ENCODE data around the gene APLN. TPM values are rescaled to one million over a fixed set of nuclear protein-coding genes. Genes with fewer than 3 reads are reported as not detected.

The APLN gene
- polyA plus RNA-seq, 2 donors: 0.22 to 0.31 TPM

- H3K27ac ChIP-seq (ENCODE audit: low read depth in 2 of 2, low read length in 1 of 2): no peak overlapping the region
- H3K27me3 ChIP-seq (ENCODE audit: control insufficient read depth in 1 of 2, insufficient read depth in 2 of 2, low read length in 2 of 2): no peaks in the 10 kb centered on the region
- no peaks in the 10 kb centered on the region for H3K36me3 ChIP-seq (ENCODE audit: control insufficient read depth in 2 of 2, insufficient read depth in 2 of 2, low read length in 1 of 2)
- no peak overlapping the region for H3K4me3 ChIP-seq (ENCODE audit: low read depth in 1 of 2, low read length in 2 of 2)
- H3K9me3 ChIP-seq (ENCODE audit: control insufficient read depth in 2 of 2, insufficient read depth in 1 of 2, low read depth in 1 of 2, low read length in 1 of 2): no peaks in the 10 kb centered on the region
- 78 to 96% methylated on average over 5 of the region's 5 CpGs for WGBS, 2 donors
- no peaks in the 10 kb centered on the region for H3K4me1 ChIP-seq (ENCODE audit: control insufficient read depth in 2 of 2, insufficient read depth in 2 of 2, low read length in 1 of 2)
These were observed 40.0 kb upstream of the APLN start for GRCh38 chrX:129694805-129695204.

GRCh38 chrX:129693354-129693753, 38.6 kb upstream of the APLN start:
- H3K36me3 ChIP-seq (ENCODE audit: control insufficient read depth in 2 of 2, insufficient read depth in 2 of 2, low read length in 1 of 2): no peaks in the 10 kb centered on the region
- H3K27me3 ChIP-seq (ENCODE audit: control insufficient read depth in 1 of 2, insufficient read depth in 2 of 2, low read length in 2 of 2): no peaks in the 10 kb centered on the region
- H3K27ac ChIP-seq (ENCODE audit: low read depth in 2 of 2, low read length in 1 of 2): no peak overlapping the region
- no peak overlapping the region for H3K4me3 ChIP-seq (ENCODE audit: low read depth in 1 of 2, low read length in 2 of 2)
- WGBS, 2 donors: 75 to 90% methylated on average over 3 of the region's 3 CpGs
- no peaks in the 10 kb centered on the region for H3K4me1 ChIP-seq (ENCODE audit: control insufficient read depth in 2 of 2, insufficient read depth in 2 of 2, low read length in 1 of 2)
- no peaks in the 10 kb centered on the region for H3K9me3 ChIP-seq (ENCODE audit: control insufficient read depth in 2 of 2, insufficient read depth in 1 of 2, low read depth in 1 of 2, low read length in 1 of 2)

GRCh38 chrX:129690435-129690834, 35.7 kb upstream of the APLN start:
- Histone ChIP-seq H3K4me3 (ENCODE audit: low read depth in 1 of 2, low read length in 2 of 2) (no peak overlapping the region), H3K36me3 (ENCODE audit: control insufficient read depth in 2 of 2, insufficient read depth in 2 of 2, low read length in 1 of 2) (no peaks in the 10 kb centered on the region), H3K27me3 (ENCODE audit: control insufficient read depth in 1 of 2, insufficient read depth in 2 of 2, low read length in 2 of 2) (no peaks in the 10 kb centered on the region), H3K4me1 (ENCODE audit: control insufficient read depth in 2 of 2, insufficient read depth in 2 of 2, low read length in 1 of 2) (no peaks in the 10 kb centered on the region), H3K9me3 (ENCODE audit: control insufficient read depth in 2 of 2, insufficient read depth in 1 of 2, low read depth in 1 of 2, low read length in 1 of 2) (no peaks in the 10 kb centered on the region), H3K27ac (ENCODE audit: low read depth in 2 of 2, low read length in 1 of 2) (no peak overlapping the region)
- WGBS, 2 donors: 65 to 67% methylated on average over 10 of the region's 10 CpGs

GRCh38 chrX:129689796-129690195, 35.0 kb upstream of the APLN start:
- H3K9me3 ChIP-seq (ENCODE audit: control insufficient read depth in 2 of 2, insufficient read depth in 1 of 2, low read depth in 1 of 2, low read length in 1 of 2): no peaks in the 10 kb centered on the region
- no peaks in the 10 kb centered on the region for H3K36me3 ChIP-seq (ENCODE audit: control insufficient read depth in 2 of 2, insufficient read depth in 2 of 2, low read length in 1 of 2)
- H3K4me3 ChIP-seq (ENCODE audit: low read depth in 1 of 2, low read length in 2 of 2): no peak overlapping the region
- WGBS, 2 donors: 79 to 90% methylated on average over 5 of the region's 5 CpGs
- no peaks in the 10 kb centered on the region for H3K4me1 ChIP-seq (ENCODE audit: control insufficient read depth in 2 of 2, insufficient read depth in 2 of 2, low read length in 1 of 2)
- H3K27me3 ChIP-seq (ENCODE audit: control insufficient read depth in 1 of 2, insufficient read depth in 2 of 2, low read length in 2 of 2): no peaks in the 10 kb centered on the region
- H3K27ac ChIP-seq (ENCODE audit: low read depth in 2 of 2, low read length in 1 of 2): no peak overlapping the region

GRCh38 chrX:129688097-129688496, 33.3 kb upstream of the APLN start:
- Histone ChIP-seq H3K27ac (ENCODE audit: low read depth in 2 of 2, low read length in 1 of 2) (no peak overlapping the region), H3K4me1 (ENCODE audit: control insufficient read depth in 2 of 2, insufficient read depth in 2 of 2, low read length in 1 of 2) (no peaks in the 10 kb centered on the region), H3K27me3 (ENCODE audit: control insufficient read depth in 1 of 2, insufficient read depth in 2 of 2, low read length in 2 of 2) (no peaks in the 10 kb centered on the region), H3K36me3 (ENCODE audit: control insufficient read depth in 2 of 2, insufficient read depth in 2 of 2, low read length in 1 of 2) (no peaks in the 10 kb centered on the region), H3K4me3 (ENCODE audit: low read depth in 1 of 2, low read length in 2 of 2) (no peak overlapping the region), H3K9me3 (ENCODE audit: control insufficient read depth in 2 of 2, insufficient read depth in 1 of 2, low read depth in 1 of 2, low read length in 1 of 2) (no peaks in the 10 kb centered on the region)
- 74 to 98% methylated on average over 3 of the region's 3 CpGs for WGBS, 2 donors

- Histone ChIP-seq H3K27me3 (ENCODE audit: control insufficient read depth in 1 of 2, insufficient read depth in 2 of 2, low read length in 2 of 2) (no peaks in the 10 kb centered on the region), H3K36me3 (ENCODE audit: control insufficient read depth in 2 of 2, insufficient read depth in 2 of 2, low read length in 1 of 2) (no peaks in the 10 kb centered on the region), H3K4me3 (ENCODE audit: low read depth in 1 of 2, low read length in 2 of 2) (no peak overlapping the region), H3K4me1 (ENCODE audit: control insufficient read depth in 2 of 2, insufficient read depth in 2 of 2, low read length in 1 of 2) (no peaks in the 10 kb centered on the region), H3K27ac (ENCODE audit: low read depth in 2 of 2, low read length in 1 of 2) (no peak overlapping the region), H3K9me3 (ENCODE audit: control insufficient read depth in 2 of 2, insufficient read depth in 1 of 2, low read depth in 1 of 2, low read length in 1 of 2) (no peaks in the 10 kb centered on the region)
- 45 to 89% methylated on average over 2 of the region's 2 CpGs for WGBS, 2 donors
These were observed 31.7 kb upstream of the APLN start for GRCh38 chrX:129686422-129686948.

- no peaks in the 10 kb centered on the region for H3K4me1 ChIP-seq (ENCODE audit: control insufficient read depth in 2 of 2, insufficient read depth in 2 of 2, low read length in 1 of 2)
- 76 to 93% methylated on average over 1 of the region's 1 CpG for WGBS, 2 donors
- no peak overlapping the region for H3K27ac ChIP-seq (ENCODE audit: low read depth in 2 of 2, low read length in 1 of 2)
- no peaks in the 10 kb centered on the region for H3K36me3 ChIP-seq (ENCODE audit: control insufficient read depth in 2 of 2, insufficient read depth in 2 of 2, low read length in 1 of 2)
- H3K4me3 ChIP-seq (ENCODE audit: low read depth in 1 of 2, low read length in 2 of 2): no peak overlapping the region
- H3K27me3 ChIP-seq (ENCODE audit: control insufficient read depth in 1 of 2, insufficient read depth in 2 of 2, low read length in 2 of 2): no peaks in the 10 kb centered on the region
- H3K9me3 ChIP-seq (ENCODE audit: control insufficient read depth in 2 of 2, insufficient read depth in 1 of 2, low read depth in 1 of 2, low read length in 1 of 2): no peaks in the 10 kb centered on the region
These were observed 28.2 kb upstream of the APLN start for GRCh38 chrX:129682979-129683378.

GRCh38 chrX:129679901-129680300, 25.1 kb upstream of the APLN start:
- Histone ChIP-seq H3K9me3 (ENCODE audit: control insufficient read depth in 2 of 2, insufficient read depth in 1 of 2, low read depth in 1 of 2, low read length in 1 of 2) (no peaks in the 10 kb centered on the region), H3K27me3 (ENCODE audit: control insufficient read depth in 1 of 2, insufficient read depth in 2 of 2, low read length in 2 of 2) (no peaks in the 10 kb centered on the region), H3K36me3 (ENCODE audit: control insufficient read depth in 2 of 2, insufficient read depth in 2 of 2, low read length in 1 of 2) (no peaks in the 10 kb centered on the region), H3K4me1 (ENCODE audit: control insufficient read depth in 2 of 2, insufficient read depth in 2 of 2, low read length in 1 of 2) (no peaks in the 10 kb centered on the region), H3K4me3 (ENCODE audit: low read depth in 1 of 2, low read length in 2 of 2) (no peak overlapping the region), H3K27ac (ENCODE audit: low read depth in 2 of 2, low read length in 1 of 2) (no peak overlapping the region)
- WGBS, 2 donors: 71 to 81% methylated on average over 1 of the region's 1 CpG

- Histone ChIP-seq H3K4me1 (ENCODE audit: control insufficient read depth in 2 of 2, insufficient read depth in 2 of 2, low read length in 1 of 2) (no peaks in the 10 kb centered on the region), H3K27ac (ENCODE audit: low read depth in 2 of 2, low read length in 1 of 2) (peak overlapping the region; percentile 59 to 74), H3K27me3 (ENCODE audit: control insufficient read depth in 1 of 2, insufficient read depth in 2 of 2, low read length in 2 of 2) (no peaks in the 10 kb centered on the region), H3K9me3 (ENCODE audit: control insufficient read depth in 2 of 2, insufficient read depth in 1 of 2, low read depth in 1 of 2, low read length in 1 of 2) (no peaks in the 10 kb centered on the region), H3K36me3 (ENCODE audit: control insufficient read depth in 2 of 2, insufficient read depth in 2 of 2, low read length in 1 of 2) (no peaks in the 10 kb centered on the region), H3K4me3 (ENCODE audit: low read depth in 1 of 2, low read length in 2 of 2) (peak overlapping the region; percentile 39 to 55)
- WGBS, 2 donors: 16 to 42% methylated on average over 14 of the region's 14 CpGs
These were observed 23.9 kb upstream of the APLN start for GRCh38 chrX:129678614-129679195.

- no peaks in the 10 kb centered on the region for H3K4me1 ChIP-seq (ENCODE audit: control insufficient read depth in 2 of 2, insufficient read depth in 2 of 2, low read length in 1 of 2)
- peaks cover 0 to 2% of the 10 kb centered on the region in 2 donors for H3K27me3 ChIP-seq (ENCODE audit: control insufficient read depth in 1 of 2, insufficient read depth in 2 of 2, low read length in 2 of 2)
- H3K36me3 ChIP-seq (ENCODE audit: control insufficient read depth in 2 of 2, insufficient read depth in 2 of 2, low read length in 1 of 2): no peaks in the 10 kb centered on the region
- H3K9me3 ChIP-seq (ENCODE audit: control insufficient read depth in 2 of 2, insufficient read depth in 1 of 2, low read depth in 1 of 2, low read length in 1 of 2): no peaks in the 10 kb centered on the region
- H3K27ac ChIP-seq (ENCODE audit: low read depth in 2 of 2, low read length in 1 of 2): no peak overlapping the region
- no peak overlapping the region for H3K4me3 ChIP-seq (ENCODE audit: low read depth in 1 of 2, low read length in 2 of 2)
These were observed 12.7 kb upstream of the APLN start for GRCh38 chrX:129667412-129667811.

All from esophagus (tissue), 2 donors.